K562 (cell line): Measurements from ENCODE around the gene LCNL1. TPM values are rescaled to one million over a fixed set of nuclear protein-coding genes. Genes with fewer than 3 reads are reported as not detected.

Experiments used
- ARNT ChIP-seq, 2 experiments: fragments of 450-650 bp; IDR thresholded peaks; 2 replicates each; pipeline ENCODE4 v1.6.1; 2016; ENCODE audit warnings: mild to moderate bottlenecking in 1 of 2
- BCOR ChIP-seq: fragments of 450-650 bp; IDR thresholded peaks from 2 replicates; pipeline ENCODE4 v1.6.1; 2016
- GTF2A2 ChIP-seq: IDR thresholded peaks from 2 replicates; pipeline ENCODE4 v1.6.1; 2016; ENCODE audit warnings: mild to moderate bottlenecking, missing genetic modification characterization, missing compliant biosample characterization
- HDAC3 ChIP-seq: fragments of 450-650 bp; IDR thresholded peaks from 2 replicates; pipeline ENCODE4 v1.6.1; 2018; ENCODE audit warnings: borderline replicate concordance, mild to moderate bottlenecking, moderate library complexity; ENCODE audit not compliant: partially characterized antibody
- HMGN3 ChIP-seq: IDR thresholded peaks from 2 replicates; pipeline ENCODE4 v1.6.1; 2011; ENCODE audit warnings: borderline replicate concordance, low read depth, mild to moderate bottlenecking, mixed read lengths, low read length; ENCODE audit not compliant: insufficient read length; ENCODE audit errors: extremely low read depth
- NCOA1 ChIP-seq: fragments of 450-650 bp; IDR thresholded peaks from 2 replicates; pipeline ENCODE4 v1.6.1; 2016; ENCODE audit warnings: low read depth
- RAD51 ChIP-seq: fragments of 450-650 bp; IDR thresholded peaks from 2 replicates; pipeline ENCODE4 v1.7.1; 2016; ENCODE audit warnings: low read depth, mild to moderate bottlenecking, borderline replicate concordance
- SMARCA5 ChIP-seq: fragments of 450-650 bp; IDR thresholded peaks from 2 replicates; pipeline ENCODE4 v1.6.1; 2016
- YBX1 ChIP-seq: fragments of 450-650 bp; IDR thresholded peaks from 2 replicates; pipeline ENCODE4 v1.7.1; 2016; ENCODE audit warnings: mild to moderate bottlenecking
- ZBTB7A ChIP-seq: IDR thresholded peaks from 2 replicates; pipeline ENCODE4 v1.6.1; 2011; ENCODE audit warnings: low read depth, mild to moderate bottlenecking, low read length, moderate library complexity, borderline replicate concordance; ENCODE audit not compliant: control insufficient read depth
- ZFX ChIP-seq: sonication (generic); formaldehyde crosslinking; IDR thresholded peaks from 2 replicates; pipeline ENCODE4 v1.8.0; 2022; ENCODE audit warnings: mild to moderate bottlenecking, missing genetic modification reagents, moderate library complexity
- ZNF224 ChIP-seq: sonication (generic); formaldehyde crosslinking; IDR thresholded peaks from 2 replicates; pipeline ENCODE4 v1.8.0; 2022; ENCODE audit warnings: mild to moderate bottlenecking, missing genetic modification reagents
- ZNF24 ChIP-seq: fragments of 450-650 bp; IDR thresholded peaks from 2 replicates; pipeline ENCODE4 v1.6.1; 2016
- ZNF76 ChIP-seq: fragments of 250-450 bp; sonication (Bioruptor Pico); IDR thresholded peaks from 2 replicates; pipeline ENCODE4 v1.4.0; 2020; ENCODE audit warnings: mild to moderate bottlenecking, moderate library complexity, borderline replicate concordance
- ZNF830 ChIP-seq: fragments of 250-450 bp; sonication (Bioruptor Pico); IDR thresholded peaks from 2 replicates; pipeline ENCODE4 v1.5.0; 2021; ENCODE audit warnings: mild to moderate bottlenecking
- polyA plus RNA-seq, 8 experiments: library from polyadenylated mRNA; depleted of rRNA in 4 of 8; stranded (reverse) in 5 of 8; unstranded in 3 of 8; fragments of >200 nt; fragmentation: Nextera tagmentation in 2 of 8; fragmentation: Illumina TruSeq in 1 of 8; extraction: Ambion mirVana in 2 of 8; extraction: Trizol in 1 of 8; gene quantifications; 2 replicates each; pipeline versions ENCODE4 v1.2.1 to v1.2.3, GENCODE V29; 2011 to 2014; ENCODE audit warnings: inconsistent platforms in 1 of 8, missing spikeins in 1 of 8
- total RNA-seq, 7 experiments: library from RNA; depleted of rRNA in 6 of 7; stranded (reverse); fragments of >200 nt in 6 of 7; fragmentation: Illumina TruSeq in 2 of 7; extraction: Trizol in 2 of 7; gene quantifications; 2 replicates each; pipeline versions ENCODE4 v1.2.1 to v1.2.3, GENCODE V29; 2011 to 2021; ENCODE audit warnings: low replicate concordance in 1 of 7
- TF ChIP-seq, protein P1 (sequence below), 2 experiments: fragments of 250-450 bp in 1 of 2; fragments of 450-650 bp in 1 of 2; sonication (Bioruptor Pico) in 1 of 2; IDR thresholded peaks; 2 replicates each; pipeline versions ENCODE4 v1.6.1 to v1.8.0; 2016 to 2021; ENCODE audit warnings: mild to moderate bottlenecking in 2 of 2, moderate library complexity in 2 of 2, missing compliant biosample characterization in 1 of 2, missing genetic modification characterization in 1 of 2
- TF ChIP-seq, protein P2 (sequence below): fragments of 450-650 bp; IDR thresholded peaks from 2 replicates; pipeline ENCODE4 v1.7.0; 2016; ENCODE audit warnings: borderline replicate concordance
- TF ChIP-seq, protein P3 (sequence below), 2 experiments: fragments of 450-650 bp; IDR thresholded peaks; 2 replicates each; pipeline ENCODE4 v1.6.1; 2016
- TF ChIP-seq, protein P4 (sequence below), 2 experiments: IDR thresholded peaks; 2 replicates each; pipeline ENCODE4 v1.6.1; 2012; ENCODE audit warnings: improper control_type of control experiment in 2 of 2, low read depth in 2 of 2, low read length in 2 of 2, borderline replicate concordance in 1 of 2
- TF ChIP-seq, protein P5 (sequence below): fragments of 250-450 bp; sonication (Bioruptor Pico); IDR thresholded peaks from 2 replicates; pipeline ENCODE4 v1.8.0; 2022; ENCODE audit warnings: inconsistent platforms, mild to moderate bottlenecking, moderate library complexity, borderline replicate concordance

The LCNL1 gene
- total and polyA plus RNA-seq, 9 of the 15 experiments (the other 6 are each of a cell fraction or from before 2014, with no cell fraction given) = 0.04 to 0.16 (median 0.04) TPM; not detected in 4

DNA sequence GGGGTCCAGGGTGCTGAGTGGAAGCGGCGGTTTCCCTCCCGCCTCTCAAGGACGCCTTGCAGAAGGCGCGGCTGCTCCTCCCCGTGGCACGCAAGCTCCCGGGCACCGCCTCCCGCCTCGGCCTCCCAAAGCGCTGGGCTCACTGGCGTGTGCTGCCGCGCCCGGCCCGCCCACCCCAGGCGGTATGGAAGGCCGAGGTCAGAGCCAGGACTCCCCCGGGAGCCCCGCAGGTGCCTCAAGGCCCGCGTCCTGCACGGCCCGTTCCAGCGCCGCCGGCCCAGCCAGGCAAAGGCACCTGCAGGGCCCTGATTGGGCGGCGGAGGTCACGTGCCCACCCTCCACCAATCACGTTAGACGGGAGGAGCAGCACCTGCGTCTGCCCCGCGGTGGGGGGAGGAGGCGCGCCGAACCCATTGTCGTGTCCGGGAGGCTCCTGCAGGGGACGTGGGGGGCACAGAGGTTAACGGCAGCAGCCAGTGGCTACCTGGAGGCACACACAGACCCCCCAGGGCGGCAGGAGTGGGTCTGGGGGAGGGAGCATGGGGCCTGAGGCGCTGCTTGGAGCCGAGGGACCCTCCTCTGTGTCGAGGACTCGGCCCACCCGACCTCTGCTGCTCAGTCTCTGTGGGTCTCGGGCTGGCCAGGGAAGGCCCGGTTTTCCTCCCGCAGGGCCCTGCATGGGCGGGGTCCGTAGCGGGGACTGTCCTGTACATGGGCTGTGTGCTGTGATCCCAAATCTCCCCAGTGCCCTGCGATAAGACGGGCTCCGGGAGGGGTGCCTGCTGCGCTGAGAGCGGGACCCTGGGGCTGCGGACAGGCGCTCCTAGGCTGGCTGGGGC, 32.8 kb upstream of the LCNL1 start (continued):
- TF ChIP-seq ZNF76 (CRISPR knock-in tag) (0 out of 2 replicates have a peak, but pooled peaks have one; percentile 61), ZFX (peak; percentile 90), ZNF224 (CRISPR knock-in tag) (no peak), ZNF24 (no peak), ZNF830 (CRISPR knock-in tag) (no peak), YBX1 (no peak), ARNT (IDR thresholded peaks at IDR 0.05) (no peak), HMGN3 (peak; percentile 68), GTF2A2 (no peak), ZBTB7A (peak; percentile 82; the same call in 1 of the 2 replicates), SMARCA5 (no peak), BCOR (no peak), RAD51 (peak; percentile 98), HDAC3 (no peak), NCOA1 (peak; percentile 19; the same call in 1 of the 2 replicates)
- TF ChIP-seq, protein P1, sequence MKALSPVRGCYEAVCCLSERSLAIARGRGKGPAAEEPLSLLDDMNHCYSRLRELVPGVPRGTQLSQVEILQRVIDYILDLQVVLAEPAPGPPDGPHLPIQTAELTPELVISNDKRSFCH (CRISPR knock-in tag; IDR thresholded peaks at IDR 0.05) = no peak
- TF ChIP-seq, protein P1 (tag; IDR thresholded peaks at IDR 0.05) = no peak
- TF ChIP-seq, protein P2, sequence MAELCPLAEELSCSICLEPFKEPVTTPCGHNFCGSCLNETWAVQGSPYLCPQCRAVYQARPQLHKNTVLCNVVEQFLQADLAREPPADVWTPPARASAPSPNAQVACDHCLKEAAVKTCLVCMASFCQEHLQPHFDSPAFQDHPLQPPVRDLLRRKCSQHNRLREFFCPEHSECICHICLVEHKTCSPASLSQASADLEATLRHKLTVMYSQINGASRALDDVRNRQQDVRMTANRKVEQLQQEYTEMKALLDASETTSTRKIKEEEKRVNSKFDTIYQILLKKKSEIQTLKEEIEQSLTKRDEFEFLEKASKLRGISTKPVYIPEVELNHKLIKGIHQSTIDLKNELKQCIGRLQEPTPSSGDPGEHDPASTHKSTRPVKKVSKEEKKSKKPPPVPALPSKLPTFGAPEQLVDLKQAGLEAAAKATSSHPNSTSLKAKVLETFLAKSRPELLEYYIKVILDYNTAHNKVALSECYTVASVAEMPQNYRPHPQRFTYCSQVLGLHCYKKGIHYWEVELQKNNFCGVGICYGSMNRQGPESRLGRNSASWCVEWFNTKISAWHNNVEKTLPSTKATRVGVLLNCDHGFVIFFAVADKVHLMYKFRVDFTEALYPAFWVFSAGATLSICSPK = no peak
- TF ChIP-seq, protein P3, sequence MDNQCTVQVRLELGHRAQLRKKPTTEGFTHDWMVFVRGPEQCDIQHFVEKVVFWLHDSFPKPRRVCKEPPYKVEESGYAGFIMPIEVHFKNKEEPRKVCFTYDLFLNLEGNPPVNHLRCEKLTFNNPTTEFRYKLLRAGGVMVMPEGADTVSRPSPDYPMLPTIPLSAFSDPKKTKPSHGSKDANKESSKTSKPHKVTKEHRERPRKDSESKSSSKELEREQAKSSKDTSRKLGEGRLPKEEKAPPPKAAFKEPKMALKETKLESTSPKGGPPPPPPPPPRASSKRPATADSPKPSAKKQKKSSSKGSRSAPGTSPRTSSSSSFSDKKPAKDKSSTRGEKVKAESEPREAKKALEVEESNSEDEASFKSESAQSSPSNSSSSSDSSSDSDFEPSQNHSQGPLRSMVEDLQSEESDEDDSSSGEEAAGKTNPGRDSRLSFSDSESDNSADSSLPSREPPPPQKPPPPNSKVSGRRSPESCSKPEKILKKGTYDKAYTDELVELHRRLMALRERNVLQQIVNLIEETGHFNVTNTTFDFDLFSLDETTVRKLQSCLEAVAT (IDR thresholded peaks at IDR 0.05) = no peak
- TF ChIP-seq, protein P4, sequence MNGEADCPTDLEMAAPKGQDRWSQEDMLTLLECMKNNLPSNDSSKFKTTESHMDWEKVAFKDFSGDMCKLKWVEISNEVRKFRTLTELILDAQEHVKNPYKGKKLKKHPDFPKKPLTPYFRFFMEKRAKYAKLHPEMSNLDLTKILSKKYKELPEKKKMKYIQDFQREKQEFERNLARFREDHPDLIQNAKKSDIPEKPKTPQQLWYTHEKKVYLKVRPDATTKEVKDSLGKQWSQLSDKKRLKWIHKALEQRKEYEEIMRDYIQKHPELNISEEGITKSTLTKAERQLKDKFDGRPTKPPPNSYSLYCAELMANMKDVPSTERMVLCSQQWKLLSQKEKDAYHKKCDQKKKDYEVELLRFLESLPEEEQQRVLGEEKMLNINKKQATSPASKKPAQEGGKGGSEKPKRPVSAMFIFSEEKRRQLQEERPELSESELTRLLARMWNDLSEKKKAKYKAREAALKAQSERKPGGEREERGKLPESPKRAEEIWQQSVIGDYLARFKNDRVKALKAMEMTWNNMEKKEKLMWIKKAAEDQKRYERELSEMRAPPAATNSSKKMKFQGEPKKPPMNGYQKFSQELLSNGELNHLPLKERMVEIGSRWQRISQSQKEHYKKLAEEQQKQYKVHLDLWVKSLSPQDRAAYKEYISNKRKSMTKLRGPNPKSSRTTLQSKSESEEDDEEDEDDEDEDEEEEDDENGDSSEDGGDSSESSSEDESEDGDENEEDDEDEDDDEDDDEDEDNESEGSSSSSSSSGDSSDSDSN (IDR thresholded peaks at IDR 0.05; ENCODE audit: borderline replicate concordance in 1 of 2, low read depth in 2 of 2, low read length in 2 of 2) = no peak
- TF ChIP-seq, protein P5, sequence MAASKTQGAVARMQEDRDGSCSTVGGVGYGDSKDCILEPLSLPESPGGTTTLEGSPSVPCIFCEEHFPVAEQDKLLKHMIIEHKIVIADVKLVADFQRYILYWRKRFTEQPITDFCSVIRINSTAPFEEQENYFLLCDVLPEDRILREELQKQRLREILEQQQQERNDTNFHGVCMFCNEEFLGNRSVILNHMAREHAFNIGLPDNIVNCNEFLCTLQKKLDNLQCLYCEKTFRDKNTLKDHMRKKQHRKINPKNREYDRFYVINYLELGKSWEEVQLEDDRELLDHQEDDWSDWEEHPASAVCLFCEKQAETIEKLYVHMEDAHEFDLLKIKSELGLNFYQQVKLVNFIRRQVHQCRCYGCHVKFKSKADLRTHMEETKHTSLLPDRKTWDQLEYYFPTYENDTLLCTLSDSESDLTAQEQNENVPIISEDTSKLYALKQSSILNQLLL (CRISPR knock-in tag) = no peak
- TF ChIP-seq, all 486 proteins: peak for 90
